ENCODE data around the gene SLC36A3. TPM values are rescaled to one million over a fixed set of nuclear protein-coding genes. Genes with fewer than 3 reads are reported as not detected.

Gene SLC36A3
- total and polyA plus RNA-seq, 2 of the 8 experiments (the other 6 are each of a cell fraction or from before 2014, with no cell fraction given) = not detected

- H4K20me1 ChIP-seq (replicated peaks in 1 of 2; ENCODE audit: control insufficient read depth in 1 of 2, insufficient read depth in 2 of 2, low read length in 2 of 2) = no peaks in the 10 kb centered on the region
- no peak overlapping the region for H2AK5ac ChIP-seq (ENCODE audit: low read depth, low read length)
- H2BK20ac ChIP-seq (ENCODE audit: low read length) = no peak overlapping the region
- H2BK12ac ChIP-seq (ENCODE audit: low read depth, low read length) = no peak overlapping the region; the same call in 1 of the 2 replicates
- H3K4me2 ChIP-seq (ENCODE audit: insufficient read depth in 1 of 2, low read depth in 2 of 2, low read length in 2 of 2) = peak overlapping the region; percentile 12 to 14; a peak in 1 of 4 replicates
- H3K23ac ChIP-seq (ENCODE audit: insufficient read length) = no peak overlapping the region
- ChIA-PET CTCF (ENCODE audit: partially characterized antibody) (interaction anchor here (0.7 to 7.4 kb wide), 52 partner anchors 9 to 428 kb away, joined by 3 to 75 read pairs (median 5); partner anchors contain the start of genes CCDC69 and GM2A), POLR2A (ENCODE audit: partially characterized antibody) (interaction anchor here (1.7 to 2.6 kb wide), 2 partner anchors 9 to 14 kb away, joined by 7 to 12 read pairs; partner anchors contain the start of gene GM2A)
- FAIRE-seq (no peak), DNase-seq (ENCODE audit: low read depth in 1 of 2, low spot score in 2 of 2) (peak in 1 of 2 experiments; percentile 60)
- no peak overlapping the region for H3K14ac ChIP-seq (ENCODE audit: insufficient read length)
- peak overlapping the region; percentile 28 for H2BK120ac ChIP-seq (replicated peaks; ENCODE audit: low read depth, low read length)
- H3K56ac ChIP-seq (replicated peaks; ENCODE audit: insufficient read length, low read depth, low read length) = no peak overlapping the region
- H3K79me1 ChIP-seq (ENCODE audit: low read depth, low read length) = no peaks in the 10 kb centered on the region
- H3K27me3 ChIP-seq (replicated peaks in 1 of 4; ENCODE audit: control insufficient read depth in 3 of 4, extremely low read depth in 1 of 4, insufficient read depth in 3 of 4, low read length in 3 of 4) = no peaks in the 10 kb centered on the region
- H3K18ac ChIP-seq (ENCODE audit: extremely low read depth, low read length) = peak overlapping the region; percentile 60; the same call in 1 of the 2 replicates
- H2AFZ ChIP-seq (ENCODE audit: low read length) = peak overlapping the region; percentile 68; the same call in 1 of the 2 replicates
- H3K9me3 ChIP-seq (ENCODE audit: insufficient read depth in 2 of 2, low read depth in 1 of 2, low read length in 1 of 2) = no peaks in the 10 kb centered on the region
- no peak overlapping the region for H2BK15ac ChIP-seq (ENCODE audit: low read length)
- no peak overlapping the region for H4K91ac ChIP-seq (replicated peaks; ENCODE audit: insufficient read length, low read length)
- H3K27ac ChIP-seq (ENCODE audit: low read depth, low read length) = no peak overlapping the region
- no peak overlapping the region for H3K4me3 ChIP-seq (ENCODE audit: extremely low read depth in 1 of 4, insufficient read depth in 2 of 4, low read depth in 3 of 4, low read length in 4 of 4)
- peak overlapping the region; percentile 74; the same call in 1 of the 2 replicates for H4K8ac ChIP-seq (ENCODE audit: extremely low read depth, insufficient read depth, low read length)
- H3K4ac ChIP-seq (replicated peaks; ENCODE audit: insufficient read length, low read depth, low read length) = no peak overlapping the region
- H3K23me2 ChIP-seq (ENCODE audit: low read depth, low read length) = no peaks in the 10 kb centered on the region
- H3K36me3 ChIP-seq (ENCODE audit: control insufficient read depth in 2 of 4, insufficient read depth in 4 of 4, low read length in 3 of 4) = no peaks in the 10 kb centered on the region
- no peak overlapping the region for H2BK5ac ChIP-seq (ENCODE audit: low read depth, low read length)
- H3K9ac ChIP-seq (replicated peaks in 1 of 4; ENCODE audit: extremely low read depth in 1 of 4, low read depth in 3 of 4, low read length in 3 of 4) = no peak overlapping the region
- 63% methylated on average over 13 of the region's 14 CpGs; no CpG with 5 or more reads in 1 of the 2 experiments for WGBS, 2 experiments (ENCODE audit: extremely low coverage in 1 of 2, insufficient coverage in 1 of 2, insufficient read length in 1 of 2, insufficient replicate concordance in 2 of 2, low coverage in 1 of 2, low lambda C conversion rate in 2 of 2, missing lambda C conversion rate in 1 of 2)
- peaks cover 3 to 11% (median 7%) of the 10 kb centered on the region in 4 experiments; a peak in 6 of 7 replicates for H3K4me1 ChIP-seq (replicated peaks in 1 of 4; ENCODE audit: control insufficient read depth in 3 of 4, insufficient read depth in 4 of 4, low read length in 3 of 4)
- H3K79me2 ChIP-seq (ENCODE audit: control insufficient read depth in 1 of 2, insufficient read depth in 2 of 2, low read length in 2 of 2) = no peaks in the 10 kb centered on the region
- H4K5ac ChIP-seq (ENCODE audit: insufficient read length, low read depth, low read length) = no peak overlapping the region
- no peak for TF ChIP-seq CREB1 (IDR thresholded peaks at IDR 0.05)
- TF ChIP-seq E2F6 (IDR thresholded peaks at IDR 0.05) = no peak
- TF ChIP-seq KDM1A (IDR thresholded peaks at IDR 0.05; ENCODE audit: borderline replicate concordance, low read length) = no peak
- no peak for TF ChIP-seq EP300 (IDR thresholded peaks at IDR 0.05; ENCODE audit: borderline replicate concordance in 1 of 2, low read depth in 2 of 2, low read length in 2 of 2)
- TF ChIP-seq POLR2AphosphoS5 (IDR thresholded peaks at IDR 0.05; ENCODE audit: low read depth, low read length) = no peak
- no peak for TF ChIP-seq SRF (IDR thresholded peaks at IDR 0.05; ENCODE audit: low read depth, low read length)
- no peak for TF ChIP-seq ATF3 (IDR thresholded peaks at IDR 0.05; ENCODE audit: insufficient read depth, low read depth, low read length)
- no peak for TF ChIP-seq TEAD4 (IDR thresholded peaks at IDR 0.05; ENCODE audit: low read depth, low read length)
- no peak for TF ChIP-seq EGR1 (IDR thresholded peaks at IDR 0.05; ENCODE audit: borderline replicate concordance, low read depth, low read length)
- no peak for TF ChIP-seq POLR2A (IDR thresholded peaks at IDR 0.05; ENCODE audit: control extremely low read depth in 1 of 2, low read depth in 2 of 2, low read length in 2 of 2)
- TF ChIP-seq TAF1 (IDR thresholded peaks at IDR 0.05; ENCODE audit: low read depth, low read length) = no peak
- no peak for TF ChIP-seq CEBPB (IDR thresholded peaks at IDR 0.05; ENCODE audit: low read depth, low read length)
- TF ChIP-seq BCL11A (IDR thresholded peaks at IDR 0.05; ENCODE audit: low read depth in 2 of 2, low read length in 2 of 2) = no peak
Measured at GRCh38 chr5:151238303-151238741, 65.2 kb downstream of the SLC36A3 start.

Data from H1 (cell line).